ENCODE measurements around the gene NGB.
"Not testable (repeated sequence)": the region's sequence is repeated elsewhere in the genome, so short reads cannot be mapped to it uniquely, and the experiment has no call there.

NGB gene

GRCh38 chr14:77271113-77271710, at the start of gene NGB:
NGB (minus strand) TSS chr14:77271206; CDS start chr14:77270937, 269 bp downstream.
- no peak for DNase-seq (ENCODE audit: low read depth, low spot score)

GRCh38 chr14:77320238-77320935, 49.4 kb upstream of the NGB start, which contains the start of gene POMT2:
POMT2 (minus strand) TSS chr14:77320883; CDS start chr14:77320681, 202 bp downstream.
- peak; percentile 60 for DNase-seq (ENCODE audit: low read depth, low spot score)

- no peak for DNase-seq (ENCODE audit: low read depth, low spot score)
Measured at GRCh38 chr14:77319422-77319821, 48.4 kb upstream of the NGB start.

DNA sequence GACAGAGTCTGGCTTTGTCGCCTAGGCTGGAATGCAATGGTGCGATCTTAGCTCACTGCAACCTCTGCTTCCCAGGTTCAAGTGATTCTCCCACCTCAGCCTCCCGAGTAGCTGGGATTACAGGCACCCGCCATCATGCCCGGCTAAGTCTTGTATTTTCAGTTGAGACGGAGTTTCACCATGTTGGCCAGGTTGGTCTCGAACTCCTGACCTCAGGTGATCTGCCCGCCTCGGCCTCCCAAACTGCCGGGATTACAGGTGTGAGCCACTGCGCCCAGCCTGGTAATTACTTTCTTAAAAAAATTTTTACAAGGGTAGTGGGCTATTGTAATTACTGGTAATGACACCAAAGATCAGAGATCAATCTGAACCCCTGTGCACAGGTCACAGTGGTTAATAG, 47.8 kb upstream of the NGB start:
- DNase-seq (ENCODE audit: low read depth, low spot score), result not testable (repeated sequence)

DNA sequence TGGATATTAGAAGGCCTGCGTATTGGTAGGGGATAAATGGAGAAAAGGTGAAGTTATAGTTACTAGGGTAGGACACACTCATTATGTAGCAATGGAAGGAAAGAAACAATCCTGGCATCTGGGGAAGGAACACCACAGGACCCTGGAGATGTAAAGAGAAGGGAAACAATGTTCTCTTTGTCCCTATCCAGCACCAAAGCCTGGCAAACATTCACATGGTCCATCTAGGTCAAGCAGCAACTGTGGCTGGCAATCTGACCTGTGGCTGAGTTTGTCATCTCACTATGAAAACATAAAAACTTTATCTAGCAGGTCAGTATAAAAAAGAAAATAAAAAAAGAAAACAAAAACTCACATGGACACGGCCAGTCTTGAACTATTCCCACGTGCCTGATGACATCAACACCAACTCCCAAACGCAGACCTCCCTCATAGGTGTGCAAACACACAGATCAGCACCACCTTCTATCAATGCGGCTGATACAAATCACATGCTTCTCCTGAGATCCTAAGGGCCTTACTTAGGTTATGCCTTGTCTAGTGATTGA, 47.1 kb upstream of the NGB start:
- no peak for DNase-seq (ENCODE audit: low read depth, low spot score)

DNA sequence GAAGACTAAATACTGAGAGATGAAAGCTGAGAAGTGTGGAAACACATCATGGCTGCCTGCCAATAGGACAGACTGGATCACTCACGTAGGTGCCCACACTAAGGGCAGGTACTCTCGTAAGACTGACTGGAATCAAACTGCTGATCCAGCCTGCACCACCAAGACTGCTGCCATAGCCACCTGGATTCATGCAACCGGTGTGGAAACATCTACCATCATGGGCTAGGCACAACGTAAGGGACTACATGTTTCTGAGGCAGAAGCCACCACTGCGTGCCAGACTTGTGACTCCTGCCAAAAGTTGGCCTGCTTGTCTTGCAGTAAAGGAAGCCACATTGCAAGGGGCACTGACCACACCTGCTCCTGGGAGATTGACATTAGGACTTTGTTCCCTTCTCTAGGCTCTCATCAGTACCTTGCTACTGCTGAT, 45.9 kb upstream of the NGB start:
- no peak for DNase-seq (ENCODE audit: low read depth, low spot score)

DNA sequence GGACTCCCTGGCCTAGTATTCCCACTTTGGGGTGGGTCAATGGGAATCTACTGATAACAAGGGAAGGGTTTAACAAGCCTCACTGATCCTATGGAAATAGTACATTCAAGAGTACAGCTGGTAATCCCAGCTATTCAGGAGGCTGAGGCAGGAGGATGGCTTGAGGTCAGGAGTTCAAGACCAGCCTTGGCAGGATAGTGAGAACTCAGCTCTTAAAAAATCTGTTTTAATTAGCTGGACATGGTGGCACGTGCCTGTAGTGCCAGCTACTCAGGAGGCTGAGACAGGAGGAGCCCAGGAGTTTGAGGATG, 45.1 kb upstream of the NGB start:
- DNase-seq (ENCODE audit: low read depth, low spot score), result no peak

DNA sequence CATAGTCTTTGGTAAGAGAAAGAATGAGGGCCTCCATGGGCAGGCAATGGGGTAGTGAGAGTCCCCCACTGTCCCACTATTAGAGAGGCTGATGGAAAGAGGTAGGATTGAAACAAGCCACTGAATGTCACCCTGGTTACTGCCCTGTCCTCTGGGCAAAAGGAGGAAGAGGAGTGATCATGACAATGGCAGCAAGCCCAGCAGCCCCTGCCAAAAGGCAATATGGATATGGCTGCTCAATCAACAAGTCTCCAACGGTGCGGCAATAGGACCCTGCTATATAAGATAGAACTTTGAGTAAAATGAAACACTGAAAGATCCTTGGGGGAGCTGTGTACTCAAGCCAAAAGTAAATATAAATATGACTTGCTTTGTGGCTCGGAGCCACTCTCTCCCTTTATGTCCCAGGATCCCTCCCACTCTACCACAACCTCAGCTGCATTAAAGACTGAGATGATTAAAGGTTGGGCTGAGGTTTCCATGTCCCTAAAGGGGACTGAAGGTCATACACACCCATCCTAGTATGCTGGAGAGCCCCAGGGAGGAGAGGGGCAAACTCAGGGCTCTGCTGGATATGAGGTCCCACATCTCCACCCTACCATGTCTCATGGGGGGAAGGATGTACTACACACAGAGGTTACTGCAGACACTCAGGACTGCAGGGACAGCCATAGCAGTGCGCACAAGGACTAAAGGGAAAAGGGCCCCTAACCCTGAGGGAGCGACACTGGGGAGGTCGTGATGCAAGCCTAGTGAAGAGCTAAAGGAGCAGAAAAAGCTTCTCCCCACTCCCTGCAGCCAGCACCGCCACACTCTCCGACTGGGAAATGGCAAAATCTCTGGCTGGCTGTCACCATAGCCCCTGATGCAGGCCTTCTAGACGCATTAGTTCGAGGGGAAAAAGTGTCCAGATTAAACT, 43.8 kb upstream of the NGB start:
- no peak for DNase-seq (ENCODE audit: low read depth, low spot score)

DNA sequence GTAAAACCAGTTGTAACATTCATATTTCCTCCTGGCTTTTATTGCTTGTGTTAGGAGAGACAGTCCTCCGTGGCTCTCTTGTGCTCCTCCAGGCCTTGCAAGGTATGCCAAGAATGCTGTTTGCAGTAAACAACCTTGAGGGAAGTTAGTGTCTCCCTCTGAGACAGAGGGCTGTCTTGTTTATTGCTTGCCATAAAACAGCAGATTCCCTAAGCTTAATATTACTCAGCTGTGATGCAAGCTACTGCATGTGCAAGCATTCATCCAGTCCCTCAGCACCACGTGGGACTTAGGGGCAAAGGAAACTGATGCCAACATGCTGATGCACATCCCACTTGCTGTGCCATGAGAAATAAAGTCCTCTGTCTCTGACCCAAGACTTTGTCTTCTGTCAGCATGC, 43.0 kb upstream of the NGB start:
- DNase-seq (ENCODE audit: low read depth, low spot score), result peak; percentile 28

DNA sequence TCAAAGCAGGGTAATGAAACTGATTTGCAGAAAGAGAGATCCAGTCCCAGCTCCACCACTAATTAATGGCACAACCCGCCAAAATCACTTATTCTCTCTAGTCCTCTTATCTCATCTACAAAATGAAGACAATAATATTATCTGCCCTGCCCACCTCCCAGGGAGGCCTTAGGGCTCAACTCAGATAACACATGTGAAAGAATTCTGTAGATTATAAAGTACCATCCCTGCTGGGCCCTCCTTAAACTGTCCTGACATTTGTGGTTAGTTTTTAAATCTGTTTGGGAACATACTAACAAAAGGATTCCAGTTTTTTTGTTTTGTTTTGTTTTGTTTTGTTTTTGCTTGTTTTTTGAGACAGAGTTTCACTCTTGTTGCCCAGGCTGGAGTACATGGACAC, 42.4 kb upstream of the NGB start:
- no peak for DNase-seq (ENCODE audit: low read depth, low spot score)

DNA sequence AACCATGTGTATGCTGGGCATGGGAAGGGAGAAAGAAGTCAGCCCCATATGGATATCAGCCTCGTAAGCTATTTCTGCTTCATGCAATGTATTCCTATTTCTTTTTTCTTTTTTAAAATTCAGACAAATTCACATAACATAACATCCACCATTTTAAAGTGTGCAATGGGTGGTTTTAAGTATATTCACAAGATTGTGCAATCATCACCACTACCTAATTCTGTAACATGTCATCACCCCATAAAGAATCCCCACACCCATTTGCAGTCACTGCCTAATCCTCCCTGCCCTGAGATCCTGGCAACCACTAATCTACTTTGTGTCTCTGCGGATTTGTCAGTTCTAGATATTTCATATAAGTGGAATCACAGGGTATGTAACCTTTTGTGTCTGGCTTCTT, 40.2 kb upstream of the NGB start:
- no peak for DNase-seq (ENCODE audit: low read depth, low spot score)

DNA sequence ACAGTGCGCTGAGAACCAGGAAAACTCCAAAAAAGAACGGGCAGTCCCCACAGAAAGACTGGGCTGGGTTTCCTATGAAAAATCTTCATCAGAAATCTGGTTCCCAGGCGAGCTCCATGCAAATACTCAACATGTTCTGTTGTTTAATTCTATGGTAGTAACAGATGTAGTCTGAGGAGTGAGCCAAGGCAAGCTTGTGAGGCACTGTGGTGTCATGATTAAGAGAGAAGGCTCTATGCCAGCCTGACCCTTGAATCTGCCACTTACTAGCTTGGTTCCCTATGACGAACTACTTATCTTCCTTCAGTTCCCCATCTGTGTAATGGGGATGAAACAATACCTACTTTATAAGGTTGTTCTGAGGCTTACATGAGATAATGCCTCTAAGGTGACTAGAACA, 39.0 kb upstream of the NGB start:
- no peak for DNase-seq (ENCODE audit: low read depth, low spot score)

DNA sequence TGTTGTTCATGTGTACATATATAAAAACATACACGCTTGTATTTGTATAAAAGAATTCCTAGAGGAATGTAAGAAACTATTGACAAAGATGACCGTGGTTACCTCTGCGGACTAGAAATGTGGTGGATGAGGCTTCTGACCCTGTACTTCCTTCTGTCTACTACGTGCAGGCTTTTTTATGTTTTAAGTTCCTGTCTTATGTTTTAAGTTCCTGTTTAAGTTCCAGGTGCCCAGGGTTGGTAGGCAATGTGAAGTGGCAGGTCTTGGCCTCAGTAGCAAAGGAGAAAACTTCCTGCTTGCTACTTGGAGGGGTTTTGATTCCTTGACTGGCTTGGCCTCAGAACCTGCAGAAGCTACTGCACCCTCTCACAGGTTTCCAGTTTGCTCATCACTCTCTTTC, 38.1 kb upstream of the NGB start:
- DNase-seq (ENCODE audit: low read depth, low spot score), result no peak

- no peak for DNase-seq (ENCODE audit: low read depth, low spot score)
Measured at GRCh38 chr14:77306851-77307496, 36.0 kb upstream of the NGB start.

DNA sequence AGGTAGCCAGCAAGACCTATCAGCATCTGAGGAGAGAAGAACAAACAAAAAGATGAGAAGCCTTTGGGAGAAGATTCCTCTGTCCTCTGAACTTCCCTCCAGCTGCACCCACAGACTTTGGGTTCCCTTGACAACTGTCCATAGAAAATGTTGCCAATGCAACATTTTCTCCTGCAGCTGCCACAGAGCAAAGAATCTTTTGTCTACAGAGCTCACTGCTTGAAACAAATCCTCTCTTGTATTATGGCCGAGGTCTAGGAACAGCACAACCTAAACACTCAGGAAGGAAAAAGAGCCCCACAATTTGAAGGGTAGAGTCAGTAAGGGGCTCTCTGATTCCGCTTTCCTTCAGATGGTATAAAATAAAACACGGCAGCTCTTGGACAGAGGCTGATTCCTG, 35.4 kb upstream of the NGB start:
- no peak for DNase-seq (ENCODE audit: low read depth, low spot score)

- no peak for DNase-seq (ENCODE audit: low read depth, low spot score)
Measured at GRCh38 chr14:77305696-77306095, 34.7 kb upstream of the NGB start.

- no peak for DNase-seq (ENCODE audit: low read depth, low spot score)
Measured at GRCh38 chr14:77303417-77304156, 32.6 kb upstream of the NGB start.

DNA sequence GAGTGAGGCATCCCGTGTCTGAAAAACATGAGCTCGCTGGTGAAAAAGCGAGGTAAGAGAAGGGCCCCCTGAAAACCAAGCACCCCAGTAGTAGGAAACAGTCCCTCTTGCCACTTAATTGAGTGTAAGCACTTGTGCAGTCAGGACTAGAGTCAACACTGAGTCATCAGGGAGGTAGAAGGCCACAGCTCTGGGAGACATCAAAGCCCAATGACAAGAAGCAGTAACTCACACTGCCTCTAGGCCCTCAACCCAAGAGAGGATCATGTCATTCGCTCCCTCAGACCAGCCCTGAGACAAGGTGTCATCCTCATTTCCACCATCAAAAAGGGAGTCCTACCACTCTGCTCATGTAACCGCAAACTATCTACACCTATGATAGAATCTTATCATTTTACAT, 31.9 kb upstream of the NGB start:
- DNase-seq (ENCODE audit: low read depth, low spot score), result no peak

GRCh38 chr14:77301103-77301502, 30.1 kb upstream of the NGB start:
- DNase-seq (ENCODE audit: low read depth, low spot score), result peak; percentile 74

- DNase-seq (ENCODE audit: low read depth, low spot score), result no peak
Measured at GRCh38 chr14:77299771-77300170, 28.8 kb upstream of the NGB start.

GRCh38 chr14:77296906-77297305, 25.9 kb upstream of the NGB start:
- no peak for DNase-seq (ENCODE audit: low read depth, low spot score)

Measured in iPS DF 19.7 (cell line).